Bronchial epithelial cell (primary cell): ENCODE results near the gene NR6A1. TPM values are rescaled to one million over a fixed set of nuclear protein-coding genes. Genes with fewer than 3 reads are reported as not detected.

Experiments used
- DNase-seq: peaks from one replicate; pipeline ENCODE4 v3.0.0-alpha.2; 2010; ENCODE audit warnings: low read depth
- FAIRE-seq: peaks from 2 replicates; lab custom pipeline; 2011; peaks lifted over from hg19 to GRCh38; lab: Jason Lieb, UNC
- H3K27me3 ChIP-seq: 2 replicates; pipeline ENCODE4 v1.5.1; 2011; ENCODE audit warnings: low read length; ENCODE audit not compliant: control insufficient read depth, insufficient read depth
- H3K36me3 ChIP-seq: 2 replicates; pipeline ENCODE4 v1.5.1; 2011; ENCODE audit warnings: low read length; ENCODE audit not compliant: control insufficient read depth, insufficient read depth
- H3K4me3 ChIP-seq: 2 replicates; pipeline ENCODE4 v1.5.1; 2011; ENCODE audit warnings: mild to moderate bottlenecking, low read depth, low read length, control low read depth
- CTCF ChIP-seq: IDR thresholded peaks from 2 replicates; pipeline ENCODE4 v1.5.1; 2011; ENCODE audit warnings: mild to moderate bottlenecking, moderate library complexity, low read length, control low read depth, inconsistent platforms; ENCODE audit not compliant: insufficient read depth, severe bottlenecking
- total RNA-seq: library from RNA; depleted of rRNA; stranded (reverse); fragments of >200 nt; gene quantifications from 2 replicates; pipeline ENCODE4 v1.2.1, GENCODE V29; 2014

The NR6A1 gene
- total RNA-seq, 1 donor from 2014 or later = 2.9 TPM

- Histone ChIP-seq H3K4me3 (no peak overlapping the region), H3K36me3 (no peaks in the 10 kb centered on the region), H3K27me3 (no peaks in the 10 kb centered on the region)
- FAIRE-seq (no peak), DNase-seq (no peak)
- no peak for TF ChIP-seq CTCF
These were observed 82.7 kb downstream of the NR6A1 start for GRCh38 chr9:124688238-124688904.

DNA sequence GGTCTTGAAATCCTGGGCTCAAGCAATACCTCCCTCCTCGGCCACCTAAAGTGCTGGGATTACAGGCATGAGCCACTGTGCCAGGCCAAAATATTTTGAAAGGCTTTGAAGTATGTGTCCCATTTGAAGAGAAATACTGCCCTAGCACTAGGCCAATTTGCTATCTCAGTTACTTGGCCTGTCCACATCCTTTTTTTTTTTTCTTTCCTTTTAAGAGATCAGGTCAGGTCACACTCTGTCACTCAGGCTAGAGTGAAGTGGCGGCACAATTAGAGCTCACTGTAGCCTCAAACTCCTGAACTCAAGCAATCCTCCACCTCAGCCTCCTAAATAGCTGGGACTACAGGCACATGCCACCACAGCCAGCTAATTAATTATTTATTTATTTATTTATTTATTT is 84.2 kb downstream of the NR6A1 start:
- H3K4me3 ChIP-seq = no peak overlapping the region
- no peaks in the 10 kb centered on the region for H3K36me3 ChIP-seq
- no peak for TF ChIP-seq CTCF
- no peaks in the 10 kb centered on the region for H3K27me3 ChIP-seq
- DNase-seq (no peak), FAIRE-seq (no peak)

- H3K36me3 ChIP-seq = no peaks in the 10 kb centered on the region
- no peak overlapping the region for H3K4me3 ChIP-seq
- FAIRE-seq (no peak), DNase-seq (no peak)
- no peak for TF ChIP-seq CTCF
- H3K27me3 ChIP-seq = no peaks in the 10 kb centered on the region
These were observed 85.9 kb downstream of the NR6A1 start for GRCh38 chr9:124685217-124685616.

- H3K4me3 ChIP-seq = no peak overlapping the region
- TF ChIP-seq CTCF = no peak
These were observed 86.9 kb downstream of the NR6A1 start for GRCh38 chr9:124684169-124684568.

DNA sequence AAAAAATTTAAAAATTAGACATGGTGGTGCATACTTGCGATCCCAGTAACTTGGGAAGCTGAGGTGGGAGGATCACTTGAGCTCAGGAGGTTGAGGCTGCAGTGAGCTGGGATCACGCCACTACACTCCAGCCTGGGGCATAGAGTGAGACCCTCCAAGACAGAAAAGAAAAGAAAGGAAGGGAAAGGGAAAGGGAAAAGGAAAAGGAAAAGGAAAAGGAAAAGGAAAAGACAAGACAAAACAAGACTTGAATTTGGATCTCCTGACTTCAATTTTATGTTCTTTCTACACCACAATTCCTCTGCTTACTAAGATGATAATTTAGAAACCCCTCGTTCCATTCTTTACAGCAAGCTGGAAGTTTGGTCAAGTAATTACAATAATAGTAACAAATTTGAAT is 88.1 kb downstream of the NR6A1 start:
- H3K36me3 ChIP-seq = no peaks in the 10 kb centered on the region
- TF ChIP-seq CTCF = no peak
- FAIRE-seq = no peak
- H3K4me3 ChIP-seq = no peak overlapping the region
- no peak for DNase-seq
- no peaks in the 10 kb centered on the region for H3K27me3 ChIP-seq

More at GRCh38 chr9:124684169-124684568, 86.9 kb downstream of the NR6A1 start:
- FAIRE-seq (peak; percentile 23), DNase-seq (no peak)
- Histone ChIP-seq H3K36me3 (no peaks in the 10 kb centered on the region), H3K27me3 (no peaks in the 10 kb centered on the region)
